ENCODE measurements around the gene SP1.
A peak's percentile ranks its signal among the peaks of the same experiment; 100 is the strongest.
"Not testable (repeated sequence)": the region's sequence is repeated elsewhere in the genome, so short reads cannot be mapped to it uniquely, and the experiment has no call there.

Gene SP1

DNA sequence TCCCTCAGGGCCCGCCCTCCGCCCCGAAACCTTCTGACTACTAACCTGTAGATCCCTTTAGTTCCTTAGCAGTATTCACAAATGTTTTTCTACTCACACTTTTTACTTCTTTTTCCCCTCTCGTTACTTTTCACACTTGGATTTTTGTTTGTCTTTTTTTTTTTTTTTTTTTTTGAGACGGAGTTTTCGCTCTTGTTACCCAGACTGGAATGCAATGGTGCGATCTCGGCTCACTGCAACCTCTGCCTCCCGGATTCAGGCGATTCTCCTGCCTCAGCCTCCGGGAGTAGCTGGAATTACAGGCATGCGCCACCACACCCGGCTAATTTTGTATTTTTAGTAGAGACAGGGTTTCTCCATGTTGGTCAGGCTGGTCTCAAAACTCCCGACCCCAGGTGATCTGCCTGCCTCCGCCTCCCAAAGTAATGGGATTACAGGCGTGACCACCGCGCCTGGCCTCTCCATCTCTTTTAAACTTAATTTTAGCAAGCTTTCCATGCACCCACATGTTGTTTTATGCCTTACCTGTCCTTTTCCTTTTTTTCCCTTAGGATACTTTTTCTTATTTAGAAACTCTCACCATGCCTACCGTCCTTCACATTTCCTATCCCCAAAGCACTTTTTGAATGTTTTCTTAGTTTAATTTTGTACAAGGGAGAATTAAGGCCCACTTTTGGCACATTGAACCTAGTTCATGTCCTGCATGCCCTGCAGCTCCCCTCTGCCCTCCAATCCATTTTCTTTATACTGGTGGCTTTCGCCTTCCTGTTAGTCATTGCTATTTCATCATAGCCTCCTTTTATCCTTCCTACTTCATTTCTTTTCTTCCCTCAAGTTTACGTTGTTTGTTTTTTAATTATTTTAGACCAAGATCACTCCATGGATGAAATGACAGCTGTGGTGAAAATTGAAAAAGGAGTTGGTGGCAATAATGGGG, 1.1 kb downstream of the SP1 start:
- Histone ChIP-seq H3K36me3 (ENCODE audit: insufficient read depth, low read length) (peaks cover 40% of the 10 kb centered on the region), H3K4me3 (ENCODE audit: low read depth in 1 of 2, low read length in 2 of 2) (peak overlapping the region in 1 of 2 experiments; percentile 58; a peak in 3 of 4 replicates), H3K79me2 (ENCODE audit: insufficient read depth, low read length) (peaks cover 57% of the 10 kb centered on the region), H3K9me3 (ENCODE audit: insufficient read depth, low read length, severe bottlenecking) (no peaks in the 10 kb centered on the region), H3K27ac (ENCODE audit: low read length) (peak overlapping the region; percentile 64), H3K9ac (ENCODE audit: low read depth, low read length) (peak overlapping the region; percentile 83), H3K4me2 (ENCODE audit: insufficient read depth, low read length) (peak overlapping the region; percentile 55), H3K27me3 (ENCODE audit: insufficient read depth, low read length, poor library complexity) (no peaks in the 10 kb centered on the region), H3K4me1 (ENCODE audit: insufficient read depth, low read length) (peaks cover 59% of the 10 kb centered on the region), H4K20me1 (ENCODE audit: insufficient read depth, low read length) (peaks cover 29% of the 10 kb centered on the region), H2AFZ (ENCODE audit: low read depth, low read length) (no peak overlapping the region)
- no peak for ATAC-seq (ENCODE audit: insufficient read depth, low read depth)
- TF ChIP-seq EZH2 (IDR thresholded peaks at IDR 0.05; ENCODE audit: borderline replicate concordance, low read depth, low read length, severe bottlenecking) = no peak
- TF ChIP-seq, protein P1, sequence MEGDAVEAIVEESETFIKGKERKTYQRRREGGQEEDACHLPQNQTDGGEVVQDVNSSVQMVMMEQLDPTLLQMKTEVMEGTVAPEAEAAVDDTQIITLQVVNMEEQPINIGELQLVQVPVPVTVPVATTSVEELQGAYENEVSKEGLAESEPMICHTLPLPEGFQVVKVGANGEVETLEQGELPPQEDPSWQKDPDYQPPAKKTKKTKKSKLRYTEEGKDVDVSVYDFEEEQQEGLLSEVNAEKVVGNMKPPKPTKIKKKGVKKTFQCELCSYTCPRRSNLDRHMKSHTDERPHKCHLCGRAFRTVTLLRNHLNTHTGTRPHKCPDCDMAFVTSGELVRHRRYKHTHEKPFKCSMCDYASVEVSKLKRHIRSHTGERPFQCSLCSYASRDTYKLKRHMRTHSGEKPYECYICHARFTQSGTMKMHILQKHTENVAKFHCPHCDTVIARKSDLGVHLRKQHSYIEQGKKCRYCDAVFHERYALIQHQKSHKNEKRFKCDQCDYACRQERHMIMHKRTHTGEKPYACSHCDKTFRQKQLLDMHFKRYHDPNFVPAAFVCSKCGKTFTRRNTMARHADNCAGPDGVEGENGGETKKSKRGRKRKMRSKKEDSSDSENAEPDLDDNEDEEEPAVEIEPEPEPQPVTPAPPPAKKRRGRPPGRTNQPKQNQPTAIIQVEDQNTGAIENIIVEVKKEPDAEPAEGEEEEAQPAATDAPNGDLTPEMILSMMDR (IDR thresholded peaks at IDR 0.05; ENCODE audit: borderline replicate concordance, extremely low read depth, low read length, poor library complexity, severe bottlenecking) = no peak
- DNase-seq = no peak

DNA sequence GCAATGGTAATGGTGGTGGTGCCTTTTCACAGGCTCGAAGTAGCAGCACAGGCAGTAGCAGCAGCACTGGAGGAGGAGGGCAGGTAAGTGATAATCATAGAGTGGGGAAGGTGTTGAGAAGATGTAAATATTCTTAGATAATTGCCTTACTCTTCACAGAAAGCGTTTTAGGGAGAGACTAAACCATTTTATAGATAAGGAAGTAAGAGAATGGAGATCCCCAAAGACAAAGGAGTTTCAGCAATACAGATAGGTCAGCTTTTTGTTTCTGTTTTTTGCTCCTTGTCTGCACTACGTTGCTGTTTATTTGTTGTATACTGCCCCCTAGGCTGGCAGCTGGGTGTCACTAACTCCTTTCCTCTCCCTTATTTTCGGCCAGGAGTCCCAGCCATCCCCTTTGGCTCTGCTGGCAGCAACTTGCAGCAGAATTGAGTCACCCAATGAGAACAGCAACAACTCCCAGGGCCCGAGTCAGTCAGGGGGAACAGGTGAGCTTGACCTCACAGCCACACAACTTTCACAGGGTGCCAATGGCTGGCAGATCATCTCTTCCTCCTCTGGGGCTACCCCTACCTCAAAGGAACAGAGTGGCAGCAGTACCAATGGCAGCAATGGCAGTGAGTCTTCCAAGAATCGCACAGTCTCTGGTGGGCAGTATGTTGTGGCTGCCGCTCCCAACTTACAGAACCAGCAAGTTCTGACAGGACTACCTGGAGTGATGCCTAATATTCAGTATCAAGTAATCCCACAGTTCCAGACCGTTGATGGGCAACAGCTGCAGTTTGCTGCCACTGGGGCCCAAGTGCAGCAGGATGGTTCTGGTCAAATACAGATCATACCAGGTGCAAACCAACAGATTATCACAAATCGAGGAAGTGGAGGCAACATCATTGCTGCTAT, 2.0 kb downstream of the SP1 start:
- H3K9ac ChIP-seq (ENCODE audit: low read depth, low read length) = peak overlapping the region; percentile 83

DNA sequence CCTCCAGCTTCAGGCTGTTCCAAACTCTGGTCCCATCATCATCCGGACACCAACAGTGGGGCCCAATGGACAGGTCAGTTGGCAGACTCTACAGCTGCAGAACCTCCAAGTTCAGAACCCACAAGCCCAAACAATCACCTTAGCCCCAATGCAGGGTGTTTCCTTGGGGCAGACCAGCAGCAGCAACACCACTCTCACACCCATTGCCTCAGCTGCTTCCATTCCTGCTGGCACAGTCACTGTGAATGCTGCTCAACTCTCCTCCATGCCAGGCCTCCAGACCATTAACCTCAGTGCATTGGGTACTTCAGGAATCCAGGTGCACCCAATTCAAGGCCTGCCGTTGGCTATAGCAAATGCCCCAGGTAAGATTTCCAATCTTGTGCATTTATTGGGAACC, 3.3 kb downstream of the SP1 start:
- Histone ChIP-seq H3K9ac (ENCODE audit: low read depth, low read length) (peak overlapping the region; percentile 32), H3K4me2 (ENCODE audit: insufficient read depth, low read length) (peak overlapping the region; percentile 55), H3K9me3 (ENCODE audit: insufficient read depth, low read length, severe bottlenecking) (no peaks in the 10 kb centered on the region), H3K4me3 (ENCODE audit: low read depth in 1 of 2, low read length in 2 of 2) (peak overlapping the region in 1 of 2 experiments; percentile 38; a peak in 3 of 4 replicates), H3K27me3 (ENCODE audit: insufficient read depth, low read length, poor library complexity) (no peaks in the 10 kb centered on the region), H3K36me3 (ENCODE audit: insufficient read depth, low read length) (peaks cover 61% of the 10 kb centered on the region), H2AFZ (ENCODE audit: low read depth, low read length) (no peak overlapping the region), H3K4me1 (ENCODE audit: insufficient read depth, low read length) (peaks cover 77% of the 10 kb centered on the region), H3K79me2 (ENCODE audit: insufficient read depth, low read length) (peaks cover 79% of the 10 kb centered on the region), H3K27ac (ENCODE audit: low read length) (0 out of 2 replicates have a peak overlapping the region, but pooled peaks have one; percentile 15), H4K20me1 (ENCODE audit: insufficient read depth, low read length) (peaks cover 44% of the 10 kb centered on the region)
- TF ChIP-seq, protein P1 (IDR thresholded peaks at IDR 0.05; ENCODE audit: borderline replicate concordance, extremely low read depth, low read length, poor library complexity, severe bottlenecking) = no peak
- TF ChIP-seq EZH2 (IDR thresholded peaks at IDR 0.05; ENCODE audit: borderline replicate concordance, low read depth, low read length, severe bottlenecking) = no peak
- ATAC-seq (ENCODE audit: insufficient read depth, low read depth) (no peak), DNase-seq (no peak)

More for the DNA sequence above, 2.0 kb downstream of the SP1 start:
- Histone ChIP-seq H3K27ac (ENCODE audit: low read length) (no peak overlapping the region; the same call in 1 of the 2 replicates), H3K4me3 (ENCODE audit: low read depth in 1 of 2, low read length in 2 of 2) (peak overlapping the region in 1 of 2 experiments; percentile 58; a peak in 2 of 4 replicates), H3K4me2 (ENCODE audit: insufficient read depth, low read length) (peak overlapping the region; percentile 55), H3K79me2 (ENCODE audit: insufficient read depth, low read length) (peaks cover 66% of the 10 kb centered on the region), H2AFZ (ENCODE audit: low read depth, low read length) (no peak overlapping the region), H3K9me3 (ENCODE audit: insufficient read depth, low read length, severe bottlenecking) (no peaks in the 10 kb centered on the region), H3K36me3 (ENCODE audit: insufficient read depth, low read length) (peaks cover 49% of the 10 kb centered on the region), H4K20me1 (ENCODE audit: insufficient read depth, low read length) (peaks cover 35% of the 10 kb centered on the region), H3K4me1 (ENCODE audit: insufficient read depth, low read length) (peaks cover 68% of the 10 kb centered on the region), H3K27me3 (ENCODE audit: insufficient read depth, low read length, poor library complexity) (no peaks in the 10 kb centered on the region)
- ATAC-seq (ENCODE audit: insufficient read depth, low read depth) (no peak), DNase-seq (peak; percentile 21)
- no peak for TF ChIP-seq EZH2 (IDR thresholded peaks at IDR 0.05; ENCODE audit: borderline replicate concordance, low read depth, low read length, severe bottlenecking)
- TF ChIP-seq, protein P1 (IDR thresholded peaks at IDR 0.05; ENCODE audit: borderline replicate concordance, extremely low read depth, low read length, poor library complexity, severe bottlenecking) = peak; percentile 37

DNA sequence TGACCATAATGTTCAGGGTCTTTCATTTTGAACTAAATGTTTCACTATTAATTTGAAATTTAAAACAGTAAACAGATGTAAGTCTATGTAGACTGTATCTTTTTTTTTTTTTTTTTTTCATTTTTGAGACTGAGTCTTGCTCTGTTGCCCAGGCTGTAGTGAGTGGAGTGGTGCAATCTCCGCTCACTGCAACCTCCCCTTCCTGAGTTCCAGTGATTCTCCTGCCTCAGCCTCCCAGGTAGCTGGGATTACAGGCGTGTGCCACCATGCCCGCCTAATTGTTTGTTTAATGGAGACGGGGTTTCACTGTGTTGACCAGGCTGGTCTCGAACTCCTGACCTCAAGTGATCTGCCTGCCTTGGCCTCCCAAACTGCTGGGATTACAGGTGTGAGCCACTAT, 6.4 kb downstream of the SP1 start:
- H3K4me2 ChIP-seq (ENCODE audit: insufficient read depth, low read length) = peak overlapping the region; percentile 62
- H3K79me2 ChIP-seq (ENCODE audit: insufficient read depth, low read length) = peaks cover 99% of the 10 kb centered on the region
- DNase-seq; H3K27ac ChIP-seq (ENCODE audit: low read length); H3K9me3 ChIP-seq (ENCODE audit: insufficient read depth, low read length, severe bottlenecking); ATAC-seq (ENCODE audit: insufficient read depth, low read depth); H2AFZ ChIP-seq (ENCODE audit: low read depth, low read length); H3K27me3 ChIP-seq (ENCODE audit: insufficient read depth, low read length, poor library complexity): not testable (repeated sequence)
- H3K4me1 ChIP-seq (ENCODE audit: insufficient read depth, low read length) = peaks cover 86% of the 10 kb centered on the region
- peaks cover 78% of the 10 kb centered on the region for H3K36me3 ChIP-seq (ENCODE audit: insufficient read depth, low read length)
- peak overlapping the region in 1 of 2 experiments; percentile 50; a peak in 2 of 4 replicates for H3K4me3 ChIP-seq (ENCODE audit: low read depth in 1 of 2, low read length in 2 of 2)
- peak overlapping the region; percentile 33 for H3K9ac ChIP-seq (ENCODE audit: low read depth, low read length)
- peaks cover 57% of the 10 kb centered on the region for H4K20me1 ChIP-seq (ENCODE audit: insufficient read depth, low read length)

Measured in DND-41 (cell line).